Stimulated activated CD4-positive, alpha-beta T cell treated with anti-CD3 and anti-CD28 coated beads, Interleukin-1b, Interleukin-23, amount 100 ng/mL, for 48 hours (primary cell): Measurements from ENCODE around the gene BCKDHA.
"Not testable (repeated sequence)": the region's sequence is repeated elsewhere in the genome, so short reads cannot be mapped to it uniquely, and the experiment has no call there.

Experiments used
- DNase-seq: peaks from one replicate; pipeline ENCODE4 v3.0.0-alpha.2; 2020

BCKDHA gene

GRCh38 chr19:41408256-41408655 lies 10.6 kb downstream of the BCKDHA start:
- DNase-seq, result no peak

- DNase-seq, result not testable (repeated sequence)
Observed at GRCh38 chr19:41408846-41409245, 11.2 kb downstream of the BCKDHA start.

DNA sequence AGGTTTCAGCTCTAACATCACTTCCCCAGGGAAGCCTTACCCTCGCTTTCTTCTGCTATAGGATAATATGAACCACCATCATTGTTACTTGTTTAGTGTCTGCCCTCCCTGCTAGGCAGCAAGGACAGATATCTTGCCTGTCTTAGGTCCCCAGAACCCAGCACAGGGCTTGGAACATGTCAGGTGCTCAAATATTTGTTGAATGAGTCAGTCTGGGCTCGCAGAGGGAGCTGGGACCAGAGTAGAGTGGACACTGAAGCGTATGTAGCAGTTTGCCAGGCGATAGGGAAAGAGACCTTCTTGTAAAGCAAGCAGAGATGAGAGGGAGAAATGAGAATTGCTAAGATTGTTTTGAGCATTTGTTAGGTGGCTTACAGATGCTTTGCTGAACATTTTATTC lies 11.7 kb downstream of the BCKDHA start:
- DNase-seq, result no peak

DNA sequence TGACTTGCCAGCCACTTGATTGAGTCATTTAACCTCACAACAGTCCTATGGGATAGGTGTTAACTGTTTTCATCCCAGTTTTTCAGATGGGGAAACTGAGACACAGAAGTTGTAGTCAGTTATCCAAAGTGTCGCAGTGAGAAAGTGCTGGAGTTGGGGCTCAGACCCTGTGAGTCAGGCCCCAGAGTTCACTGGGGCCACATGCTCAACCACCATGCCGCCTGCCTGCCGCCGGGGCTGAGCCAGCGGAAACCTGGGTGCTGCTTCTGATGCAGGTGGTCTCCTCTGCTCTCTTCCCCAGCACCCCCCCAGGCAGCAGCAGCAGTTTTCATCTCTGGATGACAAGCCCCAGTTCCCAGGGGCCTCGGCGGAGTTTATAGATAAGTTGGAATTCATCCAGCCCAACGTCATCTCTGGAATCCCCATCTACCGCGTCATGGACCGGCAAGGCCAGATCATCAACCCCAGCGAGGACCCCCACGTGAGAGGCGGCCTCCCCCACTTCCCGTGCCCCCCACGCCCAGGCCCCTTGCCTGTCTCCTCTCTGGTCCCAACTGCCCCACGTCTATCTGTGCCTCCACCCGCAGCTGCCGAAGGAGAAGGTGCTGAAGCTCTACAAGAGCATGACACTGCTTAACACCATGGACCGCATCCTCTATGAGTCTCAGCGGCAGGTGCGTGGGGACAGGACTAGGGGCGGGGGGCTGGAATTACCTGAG lies 12.9 kb downstream of the BCKDHA start:
- DNase-seq, result no peak

GRCh38 chr19:41411100-41411967 lies 13.7 kb downstream of the BCKDHA start:
- DNase-seq, result no peak

DNA sequence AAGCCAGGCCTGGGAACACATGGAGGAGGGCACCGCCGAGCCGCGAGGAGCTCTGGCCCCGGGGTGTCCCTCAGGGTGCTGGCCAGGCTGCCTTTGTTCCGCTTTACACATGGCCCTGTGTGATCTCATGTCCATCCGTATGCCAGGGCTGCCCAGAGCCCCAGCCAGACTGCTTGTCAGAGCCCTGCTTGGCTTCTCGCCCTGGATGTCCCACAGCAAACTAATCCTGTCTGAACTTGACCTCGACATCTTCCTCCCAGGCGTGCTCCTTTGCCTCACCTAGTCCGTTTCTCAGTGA lies 14.3 kb downstream of the BCKDHA start:
- DNase-seq, result no peak

GRCh38 chr19:41412953-41413352 lies 15.3 kb downstream of the BCKDHA start:
- DNase-seq, result no peak

DNA sequence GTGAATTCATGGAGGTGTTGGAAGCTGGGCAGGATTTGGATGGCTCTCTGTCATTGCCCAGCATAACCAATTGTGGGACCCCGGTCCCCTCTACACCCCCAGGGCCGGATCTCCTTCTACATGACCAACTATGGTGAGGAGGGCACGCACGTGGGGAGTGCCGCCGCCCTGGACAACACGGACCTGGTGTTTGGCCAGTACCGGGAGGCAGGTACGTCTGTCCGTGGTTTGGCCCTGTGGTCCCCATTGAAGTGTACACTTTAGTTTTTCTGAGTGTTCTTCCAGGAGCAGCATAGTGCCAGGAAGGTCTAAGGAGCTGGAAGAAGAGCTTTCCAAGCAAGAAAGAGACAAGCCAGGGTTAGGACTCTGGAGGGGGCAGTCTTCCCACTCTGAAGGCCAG lies 16.3 kb downstream of the BCKDHA start:
- DNase-seq, result no peak

DNA sequence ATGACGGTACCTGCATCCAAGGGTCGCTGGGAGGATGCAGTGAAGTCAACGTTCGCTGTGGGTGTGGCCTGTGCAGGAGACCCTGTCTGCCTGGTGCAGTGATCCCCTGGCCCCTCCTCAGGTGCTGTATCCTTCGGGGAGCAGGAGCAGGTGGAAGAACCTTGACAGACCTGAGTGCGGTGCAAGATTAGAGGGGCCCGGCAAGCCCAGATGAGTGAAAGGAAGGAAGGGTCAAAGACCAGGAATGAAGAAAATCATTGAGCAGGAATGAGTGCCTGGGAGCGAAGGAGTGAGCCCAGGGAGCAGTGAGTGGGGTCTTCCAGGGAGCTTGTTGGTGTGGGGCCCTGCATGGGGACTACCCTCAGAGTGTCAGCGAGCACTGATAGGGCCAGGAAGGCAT lies 16.8 kb downstream of the BCKDHA start:
- no peak for DNase-seq

GRCh38 chr19:41415154-41415571 lies 17.5 kb downstream of the BCKDHA start:
- DNase-seq, result no peak

- DNase-seq, result no peak
Observed at GRCh38 chr19:41416194-41416674, 18.6 kb downstream of the BCKDHA start.

- DNase-seq, result no peak
Observed at GRCh38 chr19:41420101-41420880, 22.7 kb downstream of the BCKDHA start.

GRCh38 chr19:41421314-41421713 lies 23.7 kb downstream of the BCKDHA start:
- no peak for DNase-seq

DNA sequence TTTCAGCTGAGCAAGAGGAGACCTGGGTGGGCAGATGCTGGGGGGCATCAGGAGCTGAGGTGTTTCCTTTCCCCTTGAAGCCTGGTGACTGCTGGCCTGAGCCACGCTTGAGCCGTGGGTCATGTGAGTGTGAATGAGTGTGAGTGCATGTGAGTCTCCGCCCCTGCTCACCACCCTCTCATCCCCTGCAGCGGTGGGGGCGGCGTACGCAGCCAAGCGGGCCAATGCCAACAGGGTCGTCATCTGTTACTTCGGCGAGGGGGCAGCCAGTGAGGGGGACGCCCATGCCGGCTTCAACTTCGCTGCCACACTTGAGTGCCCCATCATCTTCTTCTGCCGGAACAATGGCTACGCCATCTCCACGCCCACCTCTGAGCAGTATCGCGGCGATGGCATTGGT lies 24.4 kb downstream of the BCKDHA start:
- no peak for DNase-seq

GRCh38 chr19:41422456-41422855 lies 24.8 kb downstream of the BCKDHA start:
- DNase-seq, result no peak

DNA sequence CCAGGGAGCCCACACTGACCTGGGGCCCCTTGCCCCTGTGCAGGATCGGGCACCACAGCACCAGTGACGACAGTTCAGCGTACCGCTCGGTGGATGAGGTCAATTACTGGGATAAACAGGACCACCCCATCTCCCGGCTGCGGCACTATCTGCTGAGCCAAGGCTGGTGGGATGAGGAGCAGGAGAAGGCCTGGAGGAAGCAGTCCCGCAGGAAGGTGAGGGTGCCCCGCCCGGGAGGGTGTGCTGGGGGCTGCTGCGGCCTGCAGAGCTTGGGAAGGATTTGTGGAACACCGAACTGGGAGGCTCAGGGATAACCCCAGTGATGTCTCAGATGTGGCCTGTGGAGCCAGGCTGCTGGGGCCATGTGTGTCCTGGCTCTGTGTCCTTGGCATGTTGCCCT lies 25.3 kb downstream of the BCKDHA start:
- DNase-seq, result no peak

GRCh38 chr19:41424335-41425173 lies 26.9 kb downstream of the BCKDHA start:
- DNase-seq, result no peak

- no peak for DNase-seq
Observed at GRCh38 chr19:41425174-41426115, 27.8 kb downstream of the BCKDHA start.

DNA sequence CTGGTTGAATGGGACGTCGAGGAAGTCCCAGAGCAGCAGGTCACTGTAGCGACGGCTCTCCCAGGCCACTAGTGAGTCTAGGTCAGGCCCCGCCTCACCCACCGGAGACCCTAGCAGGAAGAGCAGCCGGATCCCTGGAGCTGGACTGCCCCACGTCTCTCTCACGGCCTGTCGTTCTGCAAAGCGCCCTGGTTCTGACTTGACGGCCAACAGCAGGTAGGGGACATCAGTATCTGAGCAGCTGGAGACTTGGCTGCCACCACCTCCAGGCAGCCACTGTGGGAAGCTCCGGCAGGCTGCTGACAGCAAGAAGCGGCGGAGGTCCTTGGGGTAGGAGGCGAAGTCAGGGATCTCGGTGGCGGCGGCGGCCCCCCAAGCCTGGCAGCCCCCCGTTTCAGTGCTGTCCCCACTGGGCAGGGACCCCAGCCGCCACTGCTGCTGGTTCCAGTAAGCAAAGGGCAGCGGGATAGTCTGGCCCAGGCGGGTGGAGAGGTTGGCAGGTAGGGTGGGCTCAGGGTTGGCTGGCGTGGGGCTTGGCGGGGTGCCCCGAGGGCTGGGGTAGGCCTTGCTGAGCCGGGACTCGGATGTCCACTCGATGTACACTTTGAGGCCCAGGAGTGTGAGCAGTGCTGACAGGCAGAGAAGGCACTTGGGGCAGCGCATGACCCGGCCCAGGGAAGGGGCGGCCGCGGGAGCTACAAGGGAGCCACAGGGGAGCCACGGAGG lies 28.7 kb downstream of the BCKDHA start:
- DNase-seq, result no peak

DNA sequence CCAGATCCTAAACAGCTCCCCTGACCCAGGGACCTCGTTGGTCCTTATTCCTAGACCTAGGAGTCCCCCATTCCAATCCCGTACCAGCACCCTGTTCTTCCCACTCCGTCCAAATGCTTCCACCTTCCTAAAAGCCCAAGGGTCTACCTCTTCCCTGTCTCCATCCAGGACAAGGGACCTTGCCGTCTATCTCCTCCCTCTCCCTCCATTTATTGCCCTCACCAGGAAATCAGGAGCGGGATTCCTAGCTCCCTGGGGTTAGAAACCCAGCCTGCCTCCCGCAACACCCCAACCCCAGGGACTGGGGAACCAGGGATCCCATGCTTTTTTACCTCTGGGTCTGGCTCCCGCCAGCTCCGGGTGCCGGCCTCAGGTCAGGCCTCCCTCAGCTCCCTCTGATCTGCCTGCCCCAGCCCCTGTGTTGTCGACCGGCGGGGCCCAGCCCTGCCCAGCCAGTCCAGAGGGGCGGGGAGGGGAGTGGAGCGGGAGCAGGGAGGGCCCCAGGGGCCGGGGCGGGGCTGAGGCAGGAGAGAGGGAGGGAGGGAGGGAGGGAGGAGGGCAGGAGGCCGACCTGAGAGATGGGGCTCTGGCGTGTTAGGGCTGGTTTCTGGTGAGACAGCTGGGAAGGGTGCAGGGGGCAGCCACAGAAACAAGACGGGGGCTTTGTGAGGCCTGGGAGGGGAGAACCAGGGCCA lies 29.5 kb downstream of the BCKDHA start, which contains the start of gene B3GNT8:
TSS of gene B3GNT8 (minus strand) at position 423 of the 695 bp plus-strand sequence. CDS start 596 bp downstream, outside the sequence.
- DNase-seq, result peak; percentile 38
